HG03039 (cell line): ENCODE measurements around the gene FGF6.

ENCODE experiments used
- ATAC-seq: cut with Tn5 transposase; IDR thresholded peaks from one replicate; pipeline ENCODE4 v1.9.1; 2021; ENCODE audit warnings: mild to moderate bottlenecking, moderate library complexity; ENCODE audit not compliant: unreplicated experiment

FGF6 gene

GRCh38 chr12:4448371-4448940 lies 2.8 kb upstream of the FGF6 start:
- ATAC-seq = no peak

GRCh38 chr12:4447151-4447550 lies 1.5 kb upstream of the FGF6 start:
- ATAC-seq = no peak

GRCh38 chr12:4446335-4446734 lies 720 bp upstream of the FGF6 start:
- no peak for ATAC-seq

- no peak for ATAC-seq
These were observed 1.6 kb downstream of the FGF6 start for GRCh38 chr12:4444031-4444430.

DNA sequence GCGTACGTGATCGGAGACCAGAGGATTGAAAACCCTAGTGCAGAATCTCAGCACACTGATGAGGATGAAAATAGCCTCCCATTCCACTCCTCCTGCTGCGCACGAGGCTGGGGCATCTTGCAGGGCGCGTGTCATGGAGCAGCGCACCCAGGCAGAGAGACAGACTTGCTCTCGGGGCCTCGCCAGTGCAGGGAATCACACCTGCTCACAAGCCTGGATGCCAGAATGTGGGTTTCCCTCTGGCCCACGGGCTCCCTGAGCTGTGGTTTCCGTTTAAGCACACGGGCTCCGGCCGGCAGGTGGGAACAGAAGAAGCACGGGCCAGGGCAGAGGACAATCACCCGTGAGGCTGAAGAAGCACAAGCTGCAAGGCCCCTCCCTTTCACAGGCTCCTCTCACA lies 2.0 kb downstream of the FGF6 start:
- no peak for ATAC-seq

- no peak for ATAC-seq
These were observed 4.0 kb downstream of the FGF6 start for GRCh38 chr12:4441355-4442335.

GRCh38 chr12:4440187-4440941 lies 5.3 kb downstream of the FGF6 start:
- no peak for ATAC-seq

DNA sequence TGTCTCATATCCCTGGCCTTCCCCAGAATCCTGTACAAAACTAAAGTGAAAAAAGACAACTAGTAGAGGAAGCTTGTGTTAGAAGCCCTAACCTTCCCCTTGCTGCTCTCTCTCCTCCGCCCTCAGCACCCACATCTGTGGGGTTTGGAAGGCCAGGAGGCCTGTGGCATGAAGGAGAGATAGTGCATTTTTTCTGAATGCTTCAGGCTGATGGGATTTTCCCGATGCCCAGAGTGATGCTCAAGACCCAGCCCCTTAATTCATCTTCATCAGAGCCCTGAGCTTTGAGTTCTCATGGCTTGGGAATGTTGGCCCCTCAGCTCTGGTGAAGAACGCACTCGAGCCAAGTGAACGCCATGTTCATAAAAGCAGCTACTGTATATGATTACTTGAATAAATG lies 5.9 kb downstream of the FGF6 start:
- ATAC-seq = no peak

- ATAC-seq = no peak
These were observed 6.6 kb downstream of the FGF6 start for GRCh38 chr12:4438834-4439596.

- ATAC-seq = no peak
These were observed 10.1 kb downstream of the FGF6 start for GRCh38 chr12:4435537-4435936.

GRCh38 chr12:4434706-4435425 lies 10.7 kb downstream of the FGF6 start:
- no peak for ATAC-seq

GRCh38 chr12:4434301-4434700 lies 11.3 kb downstream of the FGF6 start:
- ATAC-seq = no peak

- ATAC-seq = no peak
These were observed 11.9 kb downstream of the FGF6 start for GRCh38 chr12:4433745-4434058.

- ATAC-seq = no peak
These were observed 12.5 kb downstream of the FGF6 start for GRCh38 chr12:4432878-4433744.

DNA sequence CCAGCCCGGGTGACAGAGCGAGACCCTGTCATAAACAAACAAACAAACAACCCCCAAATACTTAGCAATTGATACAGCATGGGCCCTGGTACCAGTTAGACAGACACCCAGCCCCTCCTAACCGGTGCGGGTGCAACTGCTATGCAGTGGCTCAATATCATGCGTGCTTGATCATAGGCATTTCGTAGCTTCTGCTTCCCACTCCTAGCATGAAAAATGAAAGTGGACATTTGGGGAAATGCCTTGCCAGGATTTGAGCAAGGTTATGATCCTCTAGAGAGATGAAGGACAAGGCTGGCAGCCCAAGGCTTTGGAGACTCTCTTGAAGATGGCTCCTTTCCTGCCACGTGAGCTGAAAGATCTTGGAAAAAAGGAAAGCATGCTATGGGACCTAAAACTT lies 13.7 kb downstream of the FGF6 start:
- ATAC-seq = no peak

DNA sequence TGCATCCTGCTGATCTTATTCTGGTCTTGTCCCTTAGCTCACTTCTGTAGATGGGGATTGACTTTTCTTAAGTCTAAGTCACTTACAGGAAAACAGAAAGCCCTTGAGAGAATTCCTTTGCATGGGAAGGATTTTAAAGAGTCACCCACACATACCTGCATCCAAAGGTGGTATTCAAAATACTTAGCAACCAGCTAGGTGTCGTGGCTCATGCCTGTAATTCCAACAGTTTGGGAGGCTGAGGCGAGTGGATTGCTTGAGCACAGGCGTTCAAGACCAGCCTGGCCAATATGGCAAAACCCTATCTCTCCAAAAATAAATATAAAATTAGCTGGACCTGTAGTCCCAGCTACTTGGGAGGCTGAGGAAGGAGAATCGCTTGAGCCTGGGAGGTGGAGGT lies 14.2 kb downstream of the FGF6 start:
- ATAC-seq = no peak

- ATAC-seq = no peak
These were observed 21.2 kb downstream of the FGF6 start for GRCh38 chr12:4424422-4424821.

- ATAC-seq = no peak
These were observed 22.0 kb downstream of the FGF6 start for GRCh38 chr12:4423528-4424195.

DNA sequence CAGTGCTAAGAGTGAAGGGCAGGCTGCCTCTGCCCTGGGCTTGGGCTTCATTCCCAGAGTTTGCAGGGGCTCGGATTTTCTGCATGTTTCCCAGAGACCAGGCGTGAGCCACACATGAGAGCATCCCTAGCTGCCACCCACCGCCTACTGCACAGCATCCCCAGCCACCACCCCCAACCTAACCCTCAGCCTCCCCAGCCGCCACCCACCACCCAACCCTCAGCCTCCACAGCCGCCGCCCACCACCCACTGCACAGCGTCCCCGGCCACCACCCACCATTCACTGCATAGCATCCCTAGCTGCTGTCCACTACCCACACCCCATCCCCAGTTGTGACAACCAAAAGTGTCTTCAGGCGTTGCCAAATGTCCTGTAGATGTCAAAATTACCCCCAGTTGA lies 22.6 kb downstream of the FGF6 start:
- no peak for ATAC-seq
